Gastrocnemius medialis (tissue), 4 donors: ENCODE data around the gene URB2. TPM values are rescaled to one million over a fixed set of nuclear protein-coding genes. Genes with fewer than 3 reads are reported as not detected.

ENCODE experiments used
- ATAC-seq, 2 donors: fragments of 150-250 bp; one replicate each; pipeline ENCODE4 v1.9.1; 2016
- DNase-seq, 2 donors: peaks; one replicate each; pipeline ENCODE4 v3.0.0-alpha.2; 2019
- H3K27ac ChIP-seq, 4 donors: fragments of 200-600 bp; sonication (generic); 1 replicate in 1 of 4; 2 replicates in 3 of 4; pipeline ENCODE4 v1.5.1; 2016 to 2018; ENCODE audit warnings: mild to moderate bottlenecking in 2 of 4, moderate library complexity in 1 of 4
- H3K27me3 ChIP-seq, 3 donors: fragments of 200-600 bp; sonication (generic) in 2 of 3; 1 replicate in 1 of 3; 2 replicates in 2 of 3; pipeline versions ENCODE4 v1.5.1 to v1.6.0; 2016 to 2019; ENCODE audit warnings: mild to moderate bottlenecking in 1 of 3, moderate library complexity in 1 of 3
- H3K36me3 ChIP-seq, 2 donors: fragments of 200-600 bp; sonication (generic) in 1 of 2; one replicate each; pipeline ENCODE4 v1.5.1; 2017 to 2018
- H3K4me1 ChIP-seq, 2 donors: fragments of 200-600 bp; sonication (generic) in 1 of 2; one replicate each; pipeline ENCODE4 v1.5.1; 2016 to 2017; ENCODE audit warnings: mild to moderate bottlenecking in 2 of 2
- H3K4me3 ChIP-seq, 4 donors: fragments of 200-600 bp; sonication (generic) in 3 of 4; 1 replicate in 1 of 4; 2 replicates in 3 of 4; pipeline ENCODE4 v1.5.1; 2016 to 2019; ENCODE audit warnings: mild to moderate bottlenecking in 2 of 4
- H3K9me3 ChIP-seq, 3 donors: fragments of 200-600 bp; sonication (generic) in 2 of 3; 1 replicate in 1 of 3; 2 replicates in 2 of 3; pipeline ENCODE4 v1.5.1; 2016 to 2019
- CTCF ChIP-seq, 5 experiments: fragments of 450-650 bp in 3 of 5; fragments of 200-600 bp in 2 of 5; sonication (generic) in 2 of 5; IDR thresholded peaks in 4 of 5; conservative IDR thresholded peaks in 1 of 5; 1 replicate in 4 of 5; 2 replicates in 1 of 5; pipeline ENCODE4 v1.5.1; 2016 to 2019; ENCODE audit warnings: antibody characterized with exemption in 5 of 5, mild to moderate bottlenecking in 3 of 5, moderate library complexity in 3 of 5
- POLR2A ChIP-seq, 2 donors: fragments of 450-650 bp; IDR thresholded peaks; one replicate each; pipeline ENCODE4 v1.6.1; 2017; ENCODE audit warnings: antibody characterized with exemption in 2 of 2, mild to moderate bottlenecking in 2 of 2, moderate library complexity in 2 of 2
- in situ Hi-C, 4 donors: fragments of 200-750 bp; cut with MboI; loops; one replicate each; pipeline versions ENCODE4 v1.15.0 to v1.8.0; 2017; ENCODE audit warnings: low sequenced_read_pairs in 4 of 4
- intact Hi-C: fragments of 100-400 bp; cut with DNase I; formaldehyde crosslinking; loops from one replicate; pipeline ENCODE4 v1.15.1; 2023; ENCODE audit warnings: low total_unique reads
- total RNA-seq, 4 donors: library from RNA; depleted of rRNA; stranded (reverse); fragments of >200 nt; gene quantifications; one replicate each; pipeline versions ENCODE4 v1.1.0 to v1.2.3, GENCODE V29; 2016

Gene URB2
- total RNA-seq = 10 to 100 TPM in 3 of 4 donors, 1 to 10 TPM in 1; 9.9 to 20.6 (median 13.4) TPM

DNA sequence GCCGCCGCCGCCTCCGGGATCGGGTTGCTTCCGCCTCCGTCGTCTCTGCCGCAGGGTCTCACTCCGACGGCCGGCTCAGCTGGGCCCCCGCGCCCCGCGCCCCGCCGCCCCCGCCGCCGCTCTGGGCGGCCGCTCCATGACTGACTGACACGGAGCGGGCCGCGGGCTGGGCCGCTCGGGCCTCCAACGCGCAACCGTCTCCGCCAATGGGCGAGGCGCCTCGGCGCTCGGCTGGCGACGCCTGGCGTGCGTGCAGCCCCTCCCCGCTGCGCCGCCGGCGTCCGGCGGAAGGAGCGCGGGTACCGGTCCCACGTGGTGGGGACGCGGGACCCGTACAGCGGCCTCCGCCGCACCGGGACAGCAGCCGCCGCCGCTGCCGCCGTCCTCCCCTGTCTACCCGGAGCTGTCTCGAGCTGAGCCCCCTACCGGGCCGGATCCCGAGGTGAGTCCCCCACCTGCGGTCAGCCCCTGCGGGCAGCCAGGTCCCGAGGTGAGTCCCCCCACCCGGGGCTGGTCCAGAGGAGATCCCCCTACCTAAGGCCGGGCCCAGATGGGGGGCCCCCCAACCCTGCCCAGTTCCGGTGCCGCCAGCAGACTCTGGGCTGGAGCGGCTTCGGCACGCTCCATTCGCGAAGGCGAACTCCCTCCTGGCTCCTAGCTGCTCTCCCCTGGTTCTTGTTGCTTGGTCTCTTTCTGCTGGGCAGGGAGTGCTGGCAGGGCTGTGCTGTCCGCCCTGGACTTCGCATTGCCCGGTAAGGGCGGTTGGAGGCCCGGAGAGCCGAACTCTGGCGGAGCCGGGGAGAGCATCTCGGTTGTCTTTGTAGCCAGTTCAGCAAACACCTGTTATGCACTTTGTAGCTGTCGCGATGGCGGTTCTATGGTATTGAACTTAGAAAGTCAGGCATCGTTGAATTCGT lies at the start of gene URB2, which contains the start of gene TAF5L:
TSS of gene URB2 (plus strand) at position 333 of the 917 bp plus-strand sequence. CDS start 1,387 bp downstream, outside the sequence.
TSS of gene TAF5L (minus strand) at position 208 of the 917 bp plus-strand sequence. CDS start 11,640 bp downstream, outside the sequence.
- peak; percentile 77 to 82 for ATAC-seq
- in situ Hi-C loops (loop anchor here in 3 of 4 donors (5.0 to 10.0 kb wide), 2 partner anchors 61 to 64 kb away; no protein-coding TSS in a partner anchor), intact Hi-C loops (loop anchor here (1.0 to 10.0 kb wide), 4 partner anchors 67 to 1681 kb away; partner anchors contain the start of genes ARF1, GALNT2 and WNT9A)

DNA sequence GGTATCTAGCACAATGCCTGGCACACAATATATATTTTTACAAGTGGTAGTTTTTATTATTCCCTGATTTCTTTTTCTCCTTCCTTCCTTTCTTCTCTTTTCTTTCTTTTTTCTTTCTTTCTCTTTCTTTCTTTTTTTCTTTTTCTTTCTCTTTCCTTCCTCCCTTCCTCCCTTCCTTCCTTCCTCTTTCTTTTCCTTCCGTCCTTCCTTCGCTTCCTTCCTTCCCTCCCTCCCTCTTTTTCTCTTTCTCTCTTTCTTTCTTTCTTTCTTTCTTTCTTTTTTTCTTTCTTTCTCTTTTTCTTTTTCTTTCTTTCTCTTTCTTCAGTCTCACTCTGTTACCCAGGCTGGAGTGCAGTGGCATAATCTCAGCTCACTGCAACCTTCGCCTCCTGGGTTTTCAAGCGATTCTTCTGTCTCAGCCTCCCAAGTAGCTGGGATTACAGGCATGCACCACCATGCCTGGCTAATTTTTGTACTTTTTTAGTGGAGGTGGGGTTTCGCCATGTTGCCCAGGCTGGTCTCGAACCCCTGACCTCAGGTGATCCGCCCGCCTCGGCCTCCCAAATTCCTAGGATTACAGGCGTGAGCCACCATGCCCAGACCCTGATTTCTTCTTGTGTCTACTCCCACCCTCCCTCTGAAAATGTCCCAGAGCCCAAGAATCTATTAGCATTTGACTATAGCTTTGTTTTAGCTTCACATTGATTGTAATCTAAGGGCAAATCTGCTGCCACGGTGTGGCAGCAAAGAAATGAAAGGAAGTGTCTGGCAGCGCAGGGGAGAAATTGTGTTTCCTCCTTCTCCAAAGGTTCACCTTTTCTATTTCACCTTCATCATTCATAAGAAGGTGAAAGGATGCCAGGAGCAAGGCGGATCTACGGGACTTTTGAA lies 47.6 kb upstream of the URB2 start:
- Histone ChIP-seq H3K27me3 (no peaks in the 10 kb centered on the region), H3K4me1 (peaks cover 7 to 23% of the 10 kb centered on the region in 2 donors), H3K9me3 (no peaks in the 10 kb centered on the region), H3K27ac (peak overlapping the region; percentile 18 to 70 (median 36)), H3K4me3 (peak overlapping the region in 1 of 4 donors; percentile 5), H3K36me3 (no peaks in the 10 kb centered on the region)
- intact Hi-C loops = no loop called here
- DNase-seq = no peak
- TF ChIP-seq CTCF (IDR thresholded peaks at IDR 0.05 in 4 of 5, conservative IDR thresholded peaks at IDR 0.05 in 1 of 5) (no peak), POLR2A (IDR thresholded peaks at IDR 0.05) (no peak)
- in situ Hi-C loops = no loop called here
- ATAC-seq = no peak

More for the DNA sequence above, at the start of gene URB2, which contains the start of gene TAF5L:
- Histone ChIP-seq H3K27me3 (no peaks in the 10 kb centered on the region), H3K36me3 (no peaks in the 10 kb centered on the region), H3K4me3 (peak within 1 kb of the TSS; percentile 92 to 100 (median 98)), H3K27ac (peak within 1 kb of the TSS; percentile 92 to 99 (median 96)), H3K9me3 (no peaks in the 10 kb centered on the region), H3K4me1 (peaks cover 49 to 51% of the 10 kb centered on the region in 2 donors)
- TF ChIP-seq POLR2A (IDR thresholded peaks at IDR 0.05) (peak; percentile 86 to 91), CTCF (IDR thresholded peaks at IDR 0.05 in 4 of 5, conservative IDR thresholded peaks at IDR 0.05 in 1 of 5) (peak in 3 of 5 experiments; percentile 24 to 35 (median 28))
- peak; percentile 80 to 85 for DNase-seq

GRCh38 chr1:229579059-229579673 lies 46.9 kb upstream of the URB2 start:
- H3K36me3 ChIP-seq = no peaks in the 10 kb centered on the region
- no peaks in the 10 kb centered on the region for H3K9me3 ChIP-seq
- no peaks in the 10 kb centered on the region for H3K27me3 ChIP-seq
- intact Hi-C loops (no loop called here), in situ Hi-C loops (no loop called here)
- peaks cover 7 to 23% of the 10 kb centered on the region in 2 donors for H3K4me1 ChIP-seq
- DNase-seq = no peak
- ATAC-seq = peak; percentile 41 to 70
- peak overlapping the region; percentile 18 to 70 (median 36) for H3K27ac ChIP-seq
- H3K4me3 ChIP-seq = peak overlapping the region in 1 of 4 donors; percentile 5
- TF ChIP-seq CTCF (IDR thresholded peaks at IDR 0.05 in 4 of 5, conservative IDR thresholded peaks at IDR 0.05 in 1 of 5) (no peak), POLR2A (IDR thresholded peaks at IDR 0.05) (no peak)

GRCh38 chr1:229581485-229581884 lies 44.6 kb upstream of the URB2 start:
- no peak for DNase-seq
- ATAC-seq = no peak
- H3K27ac ChIP-seq = peak overlapping the region in 1 of 4 donors; percentile 32
- no peaks in the 10 kb centered on the region for H3K27me3 ChIP-seq
- intact Hi-C loops (no loop called here), in situ Hi-C loops (no loop called here)
- no peaks in the 10 kb centered on the region for H3K36me3 ChIP-seq
- TF ChIP-seq POLR2A (IDR thresholded peaks at IDR 0.05) (no peak), CTCF (IDR thresholded peaks at IDR 0.05 in 4 of 5, conservative IDR thresholded peaks at IDR 0.05 in 1 of 5) (no peak)
- peaks cover 7 to 23% of the 10 kb centered on the region in 2 donors for H3K4me1 ChIP-seq
- no peak overlapping the region for H3K4me3 ChIP-seq
- H3K9me3 ChIP-seq = no peaks in the 10 kb centered on the region
